Measurements from ENCODE around the gene PLIN5.

The PLIN5 gene

GRCh38 chr19:4525563-4526002, 9.4 kb downstream of the PLIN5 start:
- ATAC-seq (ENCODE audit: low read depth) = no peak

GRCh38 chr19:4524808-4525562, 10.0 kb downstream of the PLIN5 start:
- DNase-seq (ENCODE audit: low spot score in 2 of 2) (peak; percentile 66 to 68), ATAC-seq (ENCODE audit: low read depth) (peak; percentile 80)
- H3K36me3 Mint-ChIP-seq = no peaks in the 10 kb centered on the region
- H3K4me3 Mint-ChIP-seq = no peak overlapping the region
- no peak overlapping the region for H3K27ac Mint-ChIP-seq
- no peaks in the 10 kb centered on the region for H3K4me1 Mint-ChIP-seq
- peaks cover 8% of the 10 kb centered on the region for H3K27me3 Mint-ChIP-seq
- H3K9me3 Mint-ChIP-seq = no peaks in the 10 kb centered on the region

More at GRCh38 chr19:4525563-4526002, 9.4 kb downstream of the PLIN5 start:
- no peak overlapping the region for H3K4me3 Mint-ChIP-seq
- no peak for DNase-seq (ENCODE audit: low spot score in 2 of 2)
- H3K36me3 Mint-ChIP-seq = no peaks in the 10 kb centered on the region
- H3K27ac Mint-ChIP-seq = no peak overlapping the region
- H3K4me1 Mint-ChIP-seq = no peaks in the 10 kb centered on the region
- H3K9me3 Mint-ChIP-seq = no peaks in the 10 kb centered on the region
- peaks cover 8% of the 10 kb centered on the region for H3K27me3 Mint-ChIP-seq

- ATAC-seq (ENCODE audit: low read depth) (no peak), DNase-seq (ENCODE audit: low spot score in 2 of 2) (no peak)
- Mint-ChIP-seq H3K27me3 (peaks cover 13% of the 10 kb centered on the region), H3K4me1 (no peaks in the 10 kb centered on the region), H3K4me3 (no peak overlapping the region), H3K27ac (no peak overlapping the region), H3K9me3 (no peaks in the 10 kb centered on the region), H3K36me3 (no peaks in the 10 kb centered on the region)
These were observed 11.5 kb downstream of the PLIN5 start for GRCh38 chr19:4523306-4524110.

- H3K4me3 Mint-ChIP-seq = no peak overlapping the region
These were observed 12.6 kb downstream of the PLIN5 start for GRCh38 chr19:4522291-4523002.

GRCh38 chr19:4521888-4522242, 13.2 kb downstream of the PLIN5 start:
- H3K9me3 Mint-ChIP-seq = no peaks in the 10 kb centered on the region
- H3K27me3 Mint-ChIP-seq = peaks cover 16% of the 10 kb centered on the region
- no peaks in the 10 kb centered on the region for H3K36me3 Mint-ChIP-seq
- H3K4me1 Mint-ChIP-seq = no peaks in the 10 kb centered on the region
- H3K27ac Mint-ChIP-seq = no peak overlapping the region
- no peak overlapping the region for H3K4me3 Mint-ChIP-seq
- DNase-seq (ENCODE audit: low spot score in 2 of 2) = no peak
- no peak for ATAC-seq (ENCODE audit: low read depth)

More at GRCh38 chr19:4522291-4523002, 12.6 kb downstream of the PLIN5 start:
- ATAC-seq (ENCODE audit: low read depth) (no peak), DNase-seq (ENCODE audit: low spot score in 2 of 2) (no peak)
- H3K4me1 Mint-ChIP-seq = no peaks in the 10 kb centered on the region
- peaks cover 13% of the 10 kb centered on the region for H3K27me3 Mint-ChIP-seq
- no peaks in the 10 kb centered on the region for H3K36me3 Mint-ChIP-seq
- no peaks in the 10 kb centered on the region for H3K9me3 Mint-ChIP-seq
- no peak overlapping the region for H3K27ac Mint-ChIP-seq

GRCh38 chr19:4521170-4521887, 13.7 kb downstream of the PLIN5 start:
- Mint-ChIP-seq H3K4me1 (no peaks in the 10 kb centered on the region), H3K36me3 (no peaks in the 10 kb centered on the region), H3K4me3 (no peak overlapping the region), H3K27ac (no peak overlapping the region), H3K27me3 (peaks cover 16% of the 10 kb centered on the region), H3K9me3 (no peaks in the 10 kb centered on the region)
- no peak for ATAC-seq (ENCODE audit: low read depth)
- DNase-seq (ENCODE audit: low spot score in 2 of 2) = no peak

- Mint-ChIP-seq H3K36me3 (no peaks in the 10 kb centered on the region), H3K27me3 (peaks cover 16% of the 10 kb centered on the region), H3K27ac (no peak overlapping the region), H3K4me3 (no peak overlapping the region), H3K4me1 (no peaks in the 10 kb centered on the region), H3K9me3 (no peaks in the 10 kb centered on the region)
- DNase-seq (ENCODE audit: low spot score in 2 of 2) (no peak), ATAC-seq (ENCODE audit: low read depth) (no peak)
These were observed 15.3 kb downstream of the PLIN5 start for GRCh38 chr19:4519521-4520277.

GRCh38 chr19:4519172-4519496, 15.9 kb downstream of the PLIN5 start:
- Mint-ChIP-seq H3K4me1 (no peaks in the 10 kb centered on the region), H3K4me3 (no peak overlapping the region), H3K27me3 (peaks cover 16% of the 10 kb centered on the region), H3K36me3 (no peaks in the 10 kb centered on the region), H3K9me3 (no peaks in the 10 kb centered on the region), H3K27ac (no peak overlapping the region)
- DNase-seq (ENCODE audit: low spot score in 2 of 2) (no peak), ATAC-seq (ENCODE audit: low read depth) (no peak)

GRCh38 chr19:4518345-4519171, 16.5 kb downstream of the PLIN5 start, which contains the start of gene PLIN4:
Gene PLIN4, minus strand, starts transcription at chr19:4518486. Its CDS starts 214 bp downstream, at chr19:4518272.
- Mint-ChIP-seq H3K27me3 (peaks cover 16% of the 10 kb centered on the region), H3K9me3 (no peaks in the 10 kb centered on the region), H3K4me3 (no peak within 1 kb of the TSS), H3K27ac (no peak within 1 kb of the TSS), H3K4me1 (no peaks in the 10 kb centered on the region), H3K36me3 (no peaks in the 10 kb centered on the region)
- DNase-seq (ENCODE audit: low spot score in 2 of 2) = no peak
- no peak for ATAC-seq (ENCODE audit: low read depth)

GRCh38 chr19:4517451-4518057, 17.5 kb downstream of the PLIN5 start:
- Mint-ChIP-seq H3K4me3 (no peak overlapping the region), H3K27me3 (peaks cover 16% of the 10 kb centered on the region)

GRCh38 chr19:4516939-4517300, 18.1 kb downstream of the PLIN5 start:
- H3K9me3 Mint-ChIP-seq = no peaks in the 10 kb centered on the region
- no peaks in the 10 kb centered on the region for H3K36me3 Mint-ChIP-seq
- no peaks in the 10 kb centered on the region for H3K4me1 Mint-ChIP-seq
- DNase-seq (ENCODE audit: low spot score in 2 of 2) (no peak), ATAC-seq (ENCODE audit: low read depth) (no peak)
- H3K4me3 Mint-ChIP-seq = no peak overlapping the region
- peaks cover 16% of the 10 kb centered on the region for H3K27me3 Mint-ChIP-seq
- H3K27ac Mint-ChIP-seq = no peak overlapping the region

More at GRCh38 chr19:4517451-4518057, 17.5 kb downstream of the PLIN5 start:
- ATAC-seq (ENCODE audit: low read depth) (no peak), DNase-seq (ENCODE audit: low spot score in 2 of 2) (no peak)
- no peaks in the 10 kb centered on the region for H3K9me3 Mint-ChIP-seq
- no peak overlapping the region for H3K27ac Mint-ChIP-seq
- H3K36me3 Mint-ChIP-seq = no peaks in the 10 kb centered on the region
- no peaks in the 10 kb centered on the region for H3K4me1 Mint-ChIP-seq

- no peak overlapping the region for H3K27ac Mint-ChIP-seq
- no peak for DNase-seq (ENCODE audit: low spot score in 2 of 2)
- H3K36me3 Mint-ChIP-seq = no peaks in the 10 kb centered on the region
- ATAC-seq (ENCODE audit: low read depth) = no peak
- no peaks in the 10 kb centered on the region for H3K4me1 Mint-ChIP-seq
- peaks cover 14% of the 10 kb centered on the region for H3K27me3 Mint-ChIP-seq
- no peak overlapping the region for H3K4me3 Mint-ChIP-seq
- no peaks in the 10 kb centered on the region for H3K9me3 Mint-ChIP-seq
These were observed 18.7 kb downstream of the PLIN5 start for GRCh38 chr19:4516199-4516938.
